HCT116 (cell line): ENCODE data around the gene CDH2. TPM values are rescaled to one million over a fixed set of nuclear protein-coding genes. Genes with fewer than 3 reads are reported as not detected.

Experiments used
- ATAC-seq: fragments of 200-7000 bp; cut with Tn5 transposase; 2 replicates; pipeline ENCODE4 v1.9.1; 2020; ENCODE audit warnings: mild to moderate bottlenecking, moderate library complexity
- BruUV-seq: library from RNA; stranded (reverse); fragments of 400-500 nt; replicated peaks from 2 replicates; lab custom pipeline; 2021; lab: Mats Ljungman, UMichigan
- CTCF ChIA-PET: fragments of 300-600 bp; sonication (Branson Sonifier 250); formaldehyde crosslinking; loops from one replicate; lab custom pipeline; 2021; ENCODE audit warnings: antibody characterized with exemption; lab: Charles Lee
- POLR2A ChIA-PET: fragments of 300-600, 350-600 bp; sonication (Branson Sonifier 250); formaldehyde crosslinking; loops from one replicate; lab custom pipeline; 2021; ENCODE audit warnings: antibody characterized with exemption; lab: Charles Lee
- RAD21 ChIA-PET, 2 experiments: fragments of 300-600 bp; sonication (Branson Sonifier 250); formaldehyde crosslinking; loops; one replicate each; lab custom pipeline; 2023; ENCODE audit warnings: low total read pairs in 2 of 2; ENCODE audit not compliant: uncharacterized antibody in 2 of 2, unreplicated experiment in 2 of 2, low non-redundant PET in 1 of 2; lab: Charles Lee
- DNase-seq: peaks from one replicate; pipeline ENCODE4 v3.0.0-alpha.2; 2010; ENCODE audit warnings: low read depth, low spot score
- H2AFZ ChIP-seq: fragments of 200-600 bp; shearing (Covaris generic), sonication (generic); 2 replicates; pipeline ENCODE4 v1.6.1; 2017; ENCODE audit warnings: low read depth, mixed run types, mixed read lengths, antibody characterized with exemption, low read length; ENCODE audit not compliant: poor library complexity, severe bottlenecking
- H3K27ac ChIP-seq: 2 replicates; pipeline ENCODE4 v1.5.1; 2012; ENCODE audit warnings: low read depth, low read length
- H3K27me3 ChIP-seq: fragments of 200-600 bp; sonication (generic); 2 replicates; pipeline ENCODE4 v1.6.1; 2016; ENCODE audit warnings: mixed run types, low read length, mixed read lengths; ENCODE audit not compliant: insufficient read depth
- H3K36me3 ChIP-seq, 2 experiments: fragments of 200-500 bp in 1 of 2; fragments of 200-600 bp in 1 of 2; sonication (Bioruptor generic) in 1 of 2; sonication (generic) in 1 of 2; 2 replicates each; pipeline versions ENCODE4 v1.5.1 to v1.6.1; 2014 to 2016; ENCODE audit warnings: low read length in 2 of 2, inconsistent platforms in 1 of 2, mixed read lengths in 1 of 2, mixed run types in 1 of 2; ENCODE audit not compliant: insufficient read depth in 2 of 2, control insufficient read depth in 1 of 2
- H3K4me1 ChIP-seq, 2 experiments: fragments of 200-600 bp in 1 of 2; sonication (generic) in 1 of 2; 2 replicates each; pipeline versions ENCODE4 v1.5.1 to v1.6.1; 2012 to 2017; ENCODE audit warnings: low read length in 2 of 2, inconsistent platforms in 1 of 2, mild to moderate bottlenecking in 1 of 2, mixed read lengths in 1 of 2, mixed run types in 1 of 2, moderate library complexity in 1 of 2; ENCODE audit not compliant: insufficient read depth in 2 of 2, control insufficient read depth in 1 of 2
- H3K4me2 ChIP-seq: fragments of 200-600 bp; sonication (generic); 2 replicates; pipeline ENCODE4 v1.6.1; 2017; ENCODE audit warnings: mixed run types, low read length, mixed read lengths
- H3K4me3 ChIP-seq, 2 experiments: fragments of 200-600 bp in 1 of 2; sonication (generic) in 1 of 2; replicated peaks in 1 of 2; 2 replicates each; pipeline ENCODE4 v1.5.1; 2011 to 2016; ENCODE audit warnings: low read length in 2 of 2, control low read depth in 1 of 2, low read depth in 1 of 2, mild to moderate bottlenecking in 1 of 2, mixed read lengths in 1 of 2, mixed run types in 1 of 2
- H3K79me2 ChIP-seq: fragments of 200-600 bp; sonication (generic); 2 replicates; pipeline ENCODE4 v1.6.1; 2017; ENCODE audit warnings: mild to moderate bottlenecking, mixed run types, low read length, moderate library complexity, mixed read lengths; ENCODE audit not compliant: insufficient read depth
- H3K9ac ChIP-seq: fragments of 200-600 bp; sonication (generic); 2 replicates; pipeline ENCODE4 v1.6.1; 2016; ENCODE audit warnings: low read length, mixed read lengths
- H3K9me2 ChIP-seq: fragments of 200-600 bp; sonication (generic), shearing (Covaris generic); 2 replicates; pipeline ENCODE4 v1.6.1; 2017; ENCODE audit warnings: mixed run types, mild to moderate bottlenecking, moderate library complexity; ENCODE audit not compliant: insufficient read depth
- H3K9me3 ChIP-seq, 2 experiments: fragments of 200-500 bp in 1 of 2; fragments of 200-600 bp in 1 of 2; sonication (Bioruptor generic) in 1 of 2; sonication (generic) in 1 of 2; 2 replicates each; pipeline ENCODE4 v1.6.1; 2014 to 2017; ENCODE audit warnings: low read length in 2 of 2, mixed read lengths in 2 of 2, inconsistent platforms in 1 of 2, low read depth in 1 of 2, mild to moderate bottlenecking in 1 of 2, mixed run types in 1 of 2, moderate library complexity in 1 of 2; ENCODE audit not compliant: control insufficient read depth in 1 of 2, insufficient read depth in 1 of 2
- H4K20me1 ChIP-seq: fragments of 200-600 bp; sonication (generic), shearing (Covaris generic); 2 replicates; pipeline ENCODE4 v1.6.1; 2017; ENCODE audit warnings: mixed run types, mild to moderate bottlenecking, moderate library complexity; ENCODE audit not compliant: insufficient read depth
- ATF3 ChIP-seq: IDR thresholded peaks from 2 replicates; pipeline ENCODE4 v1.6.1; 2012
- CBX3 ChIP-seq: IDR thresholded peaks from 2 replicates; pipeline ENCODE4 v1.6.1; 2012; ENCODE audit warnings: low read depth
- CEBPB ChIP-seq: IDR thresholded peaks from 2 replicates; pipeline ENCODE4 v1.6.1; 2012; ENCODE audit warnings: low read depth
- CTCF ChIP-seq, 3 experiments: fragments of 200-600 bp in 1 of 3; sonication (generic) in 1 of 3; IDR thresholded peaks in 2 of 3; conservative IDR thresholded peaks in 1 of 3; 2 replicates each; pipeline ENCODE4 v1.5.1; 2012 to 2017; ENCODE audit warnings: low read depth in 2 of 3, low read length in 2 of 3, antibody characterized with exemption in 1 of 3, borderline replicate concordance in 1 of 3, control low read depth in 1 of 3, mild to moderate bottlenecking in 1 of 3, mixed read lengths in 1 of 3, mixed run types in 1 of 3, moderate library complexity in 1 of 3; ENCODE audit not compliant: insufficient read depth in 1 of 3
- EGR1 ChIP-seq: IDR thresholded peaks from 2 replicates; pipeline ENCODE4 v1.6.1; 2012; ENCODE audit warnings: low read depth
- ELF1 ChIP-seq: IDR thresholded peaks from 2 replicates; pipeline ENCODE4 v1.6.1; 2012; ENCODE audit warnings: low read depth, borderline replicate concordance
- EZH2phosphoT487 ChIP-seq: fragments of 200-600 bp; IDR thresholded peaks from 2 replicates; pipeline ENCODE4 v1.6.1; 2018; ENCODE audit warnings: antibody characterized with exemption, borderline replicate concordance
- FOSL1 ChIP-seq: IDR thresholded peaks from 2 replicates; pipeline ENCODE4 v1.6.1; 2012; ENCODE audit warnings: low read depth
- JUND ChIP-seq: IDR thresholded peaks from 2 replicates; pipeline ENCODE4 v1.6.1; 2012
- MAX ChIP-seq: IDR thresholded peaks from 2 replicates; pipeline ENCODE4 v1.6.1; 2012
- POLR2A ChIP-seq: IDR thresholded peaks from 2 replicates; pipeline ENCODE4 v1.7.0; 2011; ENCODE audit warnings: borderline replicate concordance; ENCODE audit not compliant: insufficient read depth, insufficient read length; ENCODE audit errors: extremely low read depth
- POLR2AphosphoS5 ChIP-seq: IDR thresholded peaks from 2 replicates; pipeline ENCODE4 v1.6.1; 2011; ENCODE audit warnings: mild to moderate bottlenecking, low read depth, low read length, moderate library complexity
- RAD21 ChIP-seq: IDR thresholded peaks from 2 replicates; pipeline ENCODE4 v1.6.1; 2012; ENCODE audit warnings: low read depth, mild to moderate bottlenecking
- SIN3A ChIP-seq: IDR thresholded peaks from 2 replicates; pipeline ENCODE4 v1.6.1; 2012; ENCODE audit warnings: low read depth
- SP1 ChIP-seq: IDR thresholded peaks from 2 replicates; pipeline ENCODE4 v1.6.1; 2012; ENCODE audit warnings: low read depth
- SRF ChIP-seq: IDR thresholded peaks from 2 replicates; pipeline ENCODE4 v1.6.1; 2012; ENCODE audit warnings: low read depth
- TCF7L2 ChIP-seq: IDR thresholded peaks from 2 replicates; pipeline ENCODE4 v1.7.0; 2011; ENCODE audit warnings: borderline replicate concordance, inconsistent platforms; ENCODE audit not compliant: insufficient read depth, insufficient read length; ENCODE audit errors: extremely low read depth
- YY1 ChIP-seq: IDR thresholded peaks from 2 replicates; pipeline ENCODE4 v1.6.1; 2011; ENCODE audit warnings: low read length, low read depth, moderate library complexity, mild to moderate bottlenecking; ENCODE audit not compliant: insufficient replicate concordance; ENCODE audit errors: extremely low read depth
- ZBTB33 ChIP-seq: IDR thresholded peaks from 2 replicates; pipeline ENCODE4 v1.6.1; 2011; ENCODE audit warnings: mild to moderate bottlenecking, low read length, moderate library complexity; ENCODE audit not compliant: insufficient replicate concordance; ENCODE audit errors: extremely low read depth
- ZFX ChIP-seq: fragments of 450-650 bp; IDR thresholded peaks from 2 replicates; pipeline ENCODE4 v1.6.1; 2017
- ZNF274 ChIP-seq: fragments of 200-500 bp; sonication (Bioruptor generic); IDR thresholded peaks from 2 replicates; pipeline ENCODE4 v1.6.1; 2014; ENCODE audit warnings: mild to moderate bottlenecking, low read depth, low read length, inconsistent platforms
- intact Hi-C: fragments of 100-400 bp; cut with micrococcal nuclease; formaldehyde crosslinking; loops from 2 replicates; pipeline ENCODE4 v1.10.0; 2022
- total RNA-seq: library from RNA; stranded (reverse); gene quantifications from one replicate; pipeline ENCODE4 v1.2.1, GENCODE V29; 2021; ENCODE audit not compliant: unreplicated experiment

Gene CDH2
- total RNA-seq, 1 experiment from 2014 or later = 0.15 TPM

- no peak for TF ChIP-seq ZBTB33
- no peak for TF ChIP-seq ELF1
- TF ChIP-seq MAX = no peak
- no peak for TF ChIP-seq ZNF274
These were observed 4.7 kb upstream of the CDH2 start (continued) for GRCh38 chr18:28181616-28182015.

- Histone ChIP-seq H3K9me2 (no peaks in the 10 kb centered on the region), H2AFZ (no peak overlapping the region), H3K36me3 (no peaks in the 10 kb centered on the region), H3K4me2 (no peak overlapping the region), H4K20me1 (no peaks in the 10 kb centered on the region), H3K27me3 (no peaks in the 10 kb centered on the region), H3K4me3 (no peak overlapping the region), H3K27ac (no peak overlapping the region), H3K79me2 (no peaks in the 10 kb centered on the region), H3K4me1 (no peaks in the 10 kb centered on the region), H3K9me3 (peaks cover 0 to 4% of the 10 kb centered on the region in 2 experiments; a peak in 1 of 4 replicates), H3K9ac (no peak overlapping the region)
- no peak for ATAC-seq
- TF ChIP-seq EZH2phosphoT487 (no peak), POLR2A (no peak), CEBPB (no peak), CBX3 (no peak), RAD21 (no peak), EGR1 (no peak), FOSL1 (no peak), CTCF (IDR thresholded peaks at IDR 0.05 in 2 of 3, conservative IDR thresholded peaks at IDR 0.05 in 1 of 3; ENCODE audit: borderline replicate concordance in 1 of 3, insufficient read depth in 1 of 3, low read depth in 2 of 3, low read length in 2 of 3) (no peak), YY1 (no peak), SRF (no peak), ATF3 (no peak), SP1 (no peak), JUND (no peak), ELF1 (no peak), ZNF274 (no peak), TCF7L2 (no peak), SIN3A (no peak), ZFX (no peak), POLR2AphosphoS5 (no peak)
- intact Hi-C loops = no loop called here
- POLR2A ChIA-PET = no interaction called here
- no peak for DNase-seq
- CTCF ChIA-PET = no interaction called here
- RAD21 ChIA-PET = no interaction called here
- BruUV-seq = no TSS peak
These were observed 1.8 kb upstream of the CDH2 start for GRCh38 chr18:28178720-28179119.
